ENCODE measurements around the gene ASB1. TPM values are rescaled to one million over a fixed set of nuclear protein-coding genes. Genes with fewer than 3 reads are reported as not detected.
A peak's percentile ranks its signal among the peaks of the same experiment; 100 is the strongest.

Gene ASB1
- total and polyA plus RNA-seq, 2 of the 13 experiments (the other 11 are each of a cell fraction or from before 2014, with no cell fraction given): 48.6 to 49.2 TPM

- FAIRE-seq (no peak), DNase-seq (ENCODE audit: low spot score) (no peak), ATAC-seq (peak; percentile 1; the same call in 1 of the 3 replicates)
- intact Hi-C loops (cut with micrococcal nuclease; ENCODE audit: unreplicated experiment) (no loop called here), in situ Hi-C loops (cut with HindIII; ENCODE audit: extremely low pct_ligation_motif_present, low pct_unique_long_range_greater_than_20kb) (no loop called here)
- H3K4me2 ChIP-seq (ENCODE audit: low read depth, low read length): peak overlapping the region; percentile 33; the same call in 1 of the 2 replicates
- no peaks in the 10 kb centered on the region for H3K9me3 ChIP-seq (ENCODE audit: low read length)
- H3K4me1 ChIP-seq (ENCODE audit: insufficient read depth, low read length): peaks cover 39% of the 10 kb centered on the region
- H3K9ac ChIP-seq (ENCODE audit: insufficient read depth, low read depth, low read length): peak overlapping the region; percentile 62
- no peak overlapping the region for H2AFZ ChIP-seq (ENCODE audit: low read length)
- ChIA-PET CTCF (ENCODE audit: low intra/inter-chr PET ratio, low total read pairs) (no interaction called here), POLR2A (interaction anchor here (1.0 to 1.5 kb wide), 3 partner anchors 9 to 46 kb away, joined by 4 to 9 read pairs (median 5); no protein-coding TSS in a partner anchor)
- H3K27me3 ChIP-seq (ENCODE audit: control insufficient read depth in 1 of 2, insufficient read depth in 2 of 2, low read length in 2 of 2): no peaks in the 10 kb centered on the region
- no peaks in the 10 kb centered on the region for H4K20me1 ChIP-seq (ENCODE audit: insufficient read depth, low read length)
- WGBS (ENCODE audit: low lambda C conversion rate): 91% methylated on average over 11 of the region's 11 CpGs
- peaks cover 21% of the 10 kb centered on the region for H3K79me2 ChIP-seq (ENCODE audit: insufficient read depth, low read length)
- no peak overlapping the region; a peak in 1 of 6 replicates for H3K4me3 ChIP-seq (replicated peaks in 1 of 3; ENCODE audit: insufficient read depth in 1 of 3, low read depth in 2 of 3, low read length in 3 of 3)
- peak overlapping the region; percentile 89 for H3K27ac ChIP-seq (ENCODE audit: extremely low read length, insufficient read depth, low read length)
- BruUV-seq (replicated peaks): no TSS peak
- H3K36me3 ChIP-seq (replicated peaks in 1 of 2; ENCODE audit: control insufficient read depth in 1 of 2, insufficient read depth in 2 of 2, low read length in 2 of 2): peaks cover 35 to 59% of the 10 kb centered on the region in 2 experiments
- 0 out of 2 replicates have a peak, but pooled peaks have one; percentile 6 for TF ChIP-seq SNAPC2 (CRISPR knock-in tag; IDR thresholded peaks at IDR 0.05)
- TF ChIP-seq, protein P1, sequence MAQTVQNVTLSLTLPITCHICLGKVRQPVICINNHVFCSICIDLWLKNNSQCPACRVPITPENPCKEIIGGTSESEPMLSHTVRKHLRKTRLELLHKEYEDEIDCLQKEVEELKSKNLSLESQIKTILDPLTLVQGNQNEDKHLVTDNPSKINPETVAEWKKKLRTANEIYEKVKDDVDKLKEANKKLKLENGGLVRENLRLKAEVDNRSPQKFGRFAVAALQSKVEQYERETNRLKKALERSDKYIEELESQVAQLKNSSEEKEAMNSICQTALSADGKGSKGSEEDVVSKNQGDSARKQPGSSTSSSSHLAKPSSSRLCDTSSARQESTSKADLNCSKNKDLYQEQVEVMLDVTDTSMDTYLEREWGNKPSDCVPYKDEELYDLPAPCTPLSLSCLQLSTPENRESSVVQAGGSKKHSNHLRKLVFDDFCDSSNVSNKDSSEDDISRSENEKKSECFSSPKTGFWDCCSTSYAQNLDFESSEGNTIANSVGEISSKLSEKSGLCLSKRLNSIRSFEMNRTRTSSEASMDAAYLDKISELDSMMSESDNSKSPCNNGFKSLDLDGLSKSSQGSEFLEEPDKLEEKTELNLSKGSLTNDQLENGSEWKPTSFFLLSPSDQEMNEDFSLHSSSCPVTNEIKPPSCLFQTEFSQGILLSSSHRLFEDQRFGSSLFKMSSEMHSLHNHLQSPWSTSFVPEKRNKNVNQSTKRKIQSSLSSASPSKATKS (CRISPR knock-in tag; IDR thresholded peaks at IDR 0.05): no peak
- 0 out of 2 replicates have a peak, but pooled peaks have one; percentile 30 for TF ChIP-seq ZFP82 (CRISPR knock-in tag; IDR thresholded peaks at IDR 0.05; ENCODE audit: borderline replicate concordance)
- 0 out of 2 replicates have a peak, but pooled peaks have one; percentile 18 for TF ChIP-seq ZNF709 (CRISPR knock-in tag; IDR thresholded peaks at IDR 0.05)
- peak; percentile 62; the same call in 1 of the 2 replicates for TF ChIP-seq ZNF446 (CRISPR knock-in tag; IDR thresholded peaks at IDR 0.05)
- TF ChIP-seq ZNF225 (CRISPR knock-in tag; IDR thresholded peaks at IDR 0.05): peak; percentile 48; the same call in 1 of the 2 replicates
- TF ChIP-seq EED (CRISPR knock-in tag; IDR thresholded peaks at IDR 0.05): peak; percentile 72; the same call in 1 of the 2 replicates
- no peak for TF ChIP-seq ZNF143 (CRISPR knock-in tag; IDR thresholded peaks at IDR 0.05)
- peak; percentile 29 for TF ChIP-seq AGO2 (optimal IDR thresholded peaks at IDR 0.05; ENCODE audit: low read depth, low read length)
- TF ChIP-seq, protein P2, sequence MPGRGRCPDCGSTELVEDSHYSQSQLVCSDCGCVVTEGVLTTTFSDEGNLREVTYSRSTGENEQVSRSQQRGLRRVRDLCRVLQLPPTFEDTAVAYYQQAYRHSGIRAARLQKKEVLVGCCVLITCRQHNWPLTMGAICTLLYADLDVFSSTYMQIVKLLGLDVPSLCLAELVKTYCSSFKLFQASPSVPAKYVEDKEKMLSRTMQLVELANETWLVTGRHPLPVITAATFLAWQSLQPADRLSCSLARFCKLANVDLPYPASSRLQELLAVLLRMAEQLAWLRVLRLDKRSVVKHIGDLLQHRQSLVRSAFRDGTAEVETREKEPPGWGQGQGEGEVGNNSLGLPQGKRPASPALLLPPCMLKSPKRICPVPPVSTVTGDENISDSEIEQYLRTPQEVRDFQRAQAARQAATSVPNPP (CRISPR knock-in tag; IDR thresholded peaks at IDR 0.05): no peak
- 0 out of 2 replicates have a peak, but pooled peaks have one; percentile 7 for TF ChIP-seq ZNF891 (CRISPR knock-in tag; IDR thresholded peaks at IDR 0.05)
- TF ChIP-seq ZNF501 (CRISPR knock-in tag; IDR thresholded peaks at IDR 0.05): peak; percentile 91
- 0 out of 2 replicates have a peak, but pooled peaks have one; percentile 1 for TF ChIP-seq ZNF724P (CRISPR knock-in tag; IDR thresholded peaks at IDR 0.05; ENCODE audit: borderline replicate concordance)
- TF ChIP-seq, protein P3, sequence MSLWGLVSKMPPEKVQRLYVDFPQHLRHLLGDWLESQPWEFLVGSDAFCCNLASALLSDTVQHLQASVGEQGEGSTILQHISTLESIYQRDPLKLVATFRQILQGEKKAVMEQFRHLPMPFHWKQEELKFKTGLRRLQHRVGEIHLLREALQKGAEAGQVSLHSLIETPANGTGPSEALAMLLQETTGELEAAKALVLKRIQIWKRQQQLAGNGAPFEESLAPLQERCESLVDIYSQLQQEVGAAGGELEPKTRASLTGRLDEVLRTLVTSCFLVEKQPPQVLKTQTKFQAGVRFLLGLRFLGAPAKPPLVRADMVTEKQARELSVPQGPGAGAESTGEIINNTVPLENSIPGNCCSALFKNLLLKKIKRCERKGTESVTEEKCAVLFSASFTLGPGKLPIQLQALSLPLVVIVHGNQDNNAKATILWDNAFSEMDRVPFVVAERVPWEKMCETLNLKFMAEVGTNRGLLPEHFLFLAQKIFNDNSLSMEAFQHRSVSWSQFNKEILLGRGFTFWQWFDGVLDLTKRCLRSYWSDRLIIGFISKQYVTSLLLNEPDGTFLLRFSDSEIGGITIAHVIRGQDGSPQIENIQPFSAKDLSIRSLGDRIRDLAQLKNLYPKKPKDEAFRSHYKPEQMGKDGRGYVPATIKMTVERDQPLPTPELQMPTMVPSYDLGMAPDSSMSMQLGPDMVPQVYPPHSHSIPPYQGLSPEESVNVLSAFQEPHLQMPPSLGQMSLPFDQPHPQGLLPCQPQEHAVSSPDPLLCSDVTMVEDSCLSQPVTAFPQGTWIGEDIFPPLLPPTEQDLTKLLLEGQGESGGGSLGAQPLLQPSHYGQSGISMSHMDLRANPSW (CRISPR knock-in tag; IDR thresholded peaks at IDR 0.05; ENCODE audit: borderline replicate concordance): peak; percentile 14; the same call in 1 of the 2 replicates
- TF ChIP-seq TMF1 (CRISPR knock-in tag; IDR thresholded peaks at IDR 0.05; ENCODE audit: low read depth): peak; percentile 74; the same call in 1 of the 2 replicates
- TF ChIP-seq ZBTB38 (CRISPR knock-in tag; IDR thresholded peaks at IDR 0.05): peak; percentile 62
- TF ChIP-seq ZIK1 (CRISPR knock-in tag; IDR thresholded peaks at IDR 0.05; ENCODE audit: borderline replicate concordance, low read depth): no peak
- TF ChIP-seq ZNF619 (CRISPR knock-in tag; IDR thresholded peaks at IDR 0.05): 0 out of 2 replicates have a peak, but pooled peaks have one; percentile 44
- 0 out of 2 replicates have a peak, but pooled peaks have one; percentile 6 for TF ChIP-seq ZNF605 (CRISPR knock-in tag; IDR thresholded peaks at IDR 0.05)
These were observed 23.7 kb downstream of the ASB1 start for GRCh38 chr2:238450440-238450861.

Measured in HepG2 (cell line).